Measurements from ENCODE around the gene BLM.

GRCh38 chr15:90819850-90820249 lies 102.7 kb downstream of the BLM start:
- TF ChIP-seq CTCF (conservative IDR thresholded peaks at IDR 0.05; ENCODE audit: low read length) (no peak), EZH2phosphoT487 (IDR thresholded peaks at IDR 0.05; ENCODE audit: borderline replicate concordance) (no peak)
